Astrocyte of the spinal cord (primary cell): Measurements from ENCODE around the gene ZNF618.

ENCODE experiments used
- DNase-seq: peaks from one replicate; pipeline ENCODE4 v3.0.0; 2011; ENCODE audit warnings: low read depth, low spot score
- H3K4me3 ChIP-seq: 2 replicates; pipeline ENCODE4 v1.5.1; 2011; ENCODE audit warnings: low read depth, mild to moderate bottlenecking, low read length, moderate library complexity
- in situ Hi-C: cut with HindIII; loops from 2 replicates; pipeline ENCODE4 v1.10.0; 2017; ENCODE audit warnings: low sequenced_read_pairs
- TF ChIP-seq, protein P1 (sequence below): IDR thresholded peaks from 2 replicates; pipeline ENCODE4 v1.5.1; 2012; ENCODE audit warnings: low read depth, mild to moderate bottlenecking, low read length, inconsistent platforms

Gene ZNF618

DNA sequence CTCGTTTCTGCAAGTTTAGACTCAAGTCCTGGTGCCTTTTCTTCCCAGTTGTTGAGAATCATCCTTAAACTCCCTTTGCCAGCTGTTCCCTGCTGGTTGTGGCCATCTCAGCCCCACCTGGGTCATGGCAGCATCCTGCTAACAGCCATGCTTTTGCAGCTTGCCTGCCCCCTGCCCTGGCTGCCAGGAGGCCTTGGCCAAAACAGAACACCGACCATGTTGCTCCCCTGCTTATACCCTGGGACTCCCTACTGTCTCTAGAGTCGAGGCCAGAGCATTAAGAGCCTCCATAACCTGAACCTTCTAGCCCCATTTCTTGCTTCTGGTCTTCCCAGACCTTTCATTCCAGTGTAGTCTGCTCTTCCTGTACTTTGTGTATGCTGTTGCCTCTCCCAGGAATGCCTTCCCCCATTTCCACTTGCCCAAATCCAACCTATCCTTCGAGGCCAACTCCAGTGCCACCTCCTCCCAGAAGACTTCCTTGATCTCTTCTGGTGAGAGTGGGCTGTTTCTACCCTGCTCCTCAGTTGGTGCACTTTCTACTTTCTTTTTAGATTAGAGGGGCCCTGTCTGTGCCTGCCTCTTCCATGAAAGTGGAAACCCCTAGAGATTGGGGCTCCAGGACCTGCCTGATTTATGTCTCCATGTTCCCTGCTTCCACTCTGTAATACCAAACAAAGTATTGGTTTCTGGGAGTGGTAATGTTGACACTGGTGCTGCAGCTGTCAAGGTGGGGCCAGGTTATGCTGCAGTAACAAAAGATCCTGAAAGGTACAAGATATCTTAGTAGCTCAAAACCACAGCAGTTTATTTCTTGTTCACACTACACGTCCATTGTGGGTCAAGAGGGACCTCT is 113.8 kb downstream of the ZNF618 start:
- in situ Hi-C loops = no loop called here
- no peak overlapping the region for H3K4me3 ChIP-seq
- TF ChIP-seq, protein P1, sequence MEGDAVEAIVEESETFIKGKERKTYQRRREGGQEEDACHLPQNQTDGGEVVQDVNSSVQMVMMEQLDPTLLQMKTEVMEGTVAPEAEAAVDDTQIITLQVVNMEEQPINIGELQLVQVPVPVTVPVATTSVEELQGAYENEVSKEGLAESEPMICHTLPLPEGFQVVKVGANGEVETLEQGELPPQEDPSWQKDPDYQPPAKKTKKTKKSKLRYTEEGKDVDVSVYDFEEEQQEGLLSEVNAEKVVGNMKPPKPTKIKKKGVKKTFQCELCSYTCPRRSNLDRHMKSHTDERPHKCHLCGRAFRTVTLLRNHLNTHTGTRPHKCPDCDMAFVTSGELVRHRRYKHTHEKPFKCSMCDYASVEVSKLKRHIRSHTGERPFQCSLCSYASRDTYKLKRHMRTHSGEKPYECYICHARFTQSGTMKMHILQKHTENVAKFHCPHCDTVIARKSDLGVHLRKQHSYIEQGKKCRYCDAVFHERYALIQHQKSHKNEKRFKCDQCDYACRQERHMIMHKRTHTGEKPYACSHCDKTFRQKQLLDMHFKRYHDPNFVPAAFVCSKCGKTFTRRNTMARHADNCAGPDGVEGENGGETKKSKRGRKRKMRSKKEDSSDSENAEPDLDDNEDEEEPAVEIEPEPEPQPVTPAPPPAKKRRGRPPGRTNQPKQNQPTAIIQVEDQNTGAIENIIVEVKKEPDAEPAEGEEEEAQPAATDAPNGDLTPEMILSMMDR = no peak
- no peak for DNase-seq

DNA sequence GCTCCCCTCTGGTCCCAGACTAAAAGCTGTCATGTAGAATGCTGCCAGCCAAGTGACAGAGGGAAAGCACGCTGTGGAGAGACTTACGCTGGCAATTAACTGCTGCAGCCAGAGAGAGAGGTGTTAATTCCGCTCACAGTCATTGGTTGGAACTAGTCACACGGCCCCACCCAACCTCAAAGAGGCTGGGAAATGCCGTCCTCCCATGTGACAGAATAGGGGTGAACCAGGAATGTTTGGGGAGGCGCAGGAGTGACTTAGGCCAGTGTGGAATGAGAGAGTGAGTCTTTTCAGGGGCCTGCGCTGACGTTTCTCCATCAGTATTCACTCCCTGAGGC is 114.4 kb downstream of the ZNF618 start:
- DNase-seq = no peak
- H3K4me3 ChIP-seq = no peak overlapping the region
- in situ Hi-C loops = no loop called here
- TF ChIP-seq, protein P1 = no peak

- no peak for DNase-seq
- TF ChIP-seq, protein P1 = no peak
- in situ Hi-C loops = no loop called here
- H3K4me3 ChIP-seq = no peak overlapping the region
These were observed 114.9 kb downstream of the ZNF618 start for GRCh38 chr9:113990975-113991471.

- H3K4me3 ChIP-seq = no peak overlapping the region
- in situ Hi-C loops = no loop called here
- TF ChIP-seq, protein P1 = no peak
- no peak for DNase-seq
These were observed 115.6 kb downstream of the ZNF618 start for GRCh38 chr9:113991714-113992113.

- TF ChIP-seq, protein P1 = no peak
- H3K4me3 ChIP-seq = no peak overlapping the region
- DNase-seq = no peak
- in situ Hi-C loops = no loop called here
These were observed 116.3 kb downstream of the ZNF618 start for GRCh38 chr9:113992276-113992951.

DNA sequence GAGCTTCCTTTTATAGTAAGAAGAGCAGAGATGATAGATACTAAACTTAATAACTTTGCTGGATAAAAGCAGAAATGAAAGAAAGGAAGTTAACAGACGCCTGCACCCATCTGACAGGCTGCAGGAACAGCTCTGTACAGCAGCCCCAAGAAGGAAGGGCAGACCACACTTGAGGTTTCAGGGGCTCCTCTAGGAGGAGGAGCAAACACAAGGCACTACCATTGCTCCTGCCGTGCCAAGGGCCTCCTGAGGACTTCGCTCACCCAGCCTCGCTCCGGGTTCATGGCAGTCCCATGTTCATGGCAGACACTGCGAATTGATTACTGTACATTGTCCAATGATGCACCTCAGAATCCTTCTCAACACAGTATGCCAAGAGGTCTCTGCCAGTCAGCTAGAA is 116.9 kb downstream of the ZNF618 start:
- no peak for DNase-seq
- H3K4me3 ChIP-seq = no peak overlapping the region
- TF ChIP-seq, protein P1 = no peak
- in situ Hi-C loops = no loop called here
